Measurements from ENCODE around the gene CTSC.

The CTSC gene

DNA sequence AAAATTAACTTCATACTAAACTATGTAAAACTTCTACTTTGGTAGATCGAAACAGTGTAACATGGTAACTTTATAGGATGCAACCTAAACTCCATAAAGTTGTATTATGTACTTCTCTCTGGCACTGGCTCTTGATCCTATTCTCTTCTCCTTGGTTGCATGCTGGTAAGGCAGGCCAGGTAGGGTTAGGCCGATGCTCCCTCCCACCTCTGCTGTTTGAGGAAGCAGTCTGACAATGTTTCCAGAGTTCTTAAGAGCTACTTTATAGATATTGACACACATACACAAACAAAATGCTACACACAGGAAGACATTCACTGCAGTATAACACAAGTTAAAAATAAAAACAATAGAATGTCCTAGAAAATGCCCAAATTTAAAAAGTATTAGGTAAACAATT lies 22.5 kb downstream of the CTSC start:
- H3K9ac ChIP-seq = no peak overlapping the region
- no peaks in the 10 kb centered on the region for H4K20me1 ChIP-seq (ENCODE audit: insufficient read depth)
- H2AFZ ChIP-seq (ENCODE audit: low read depth) = no peak overlapping the region
- H3K79me2 ChIP-seq (ENCODE audit: insufficient read depth, low read depth) = no peaks in the 10 kb centered on the region
- H3K27ac ChIP-seq = no peak overlapping the region
- no peaks in the 10 kb centered on the region for H3K4me1 ChIP-seq (ENCODE audit: low read depth, poor library complexity, severe bottlenecking)
- TF ChIP-seq, protein P1, sequence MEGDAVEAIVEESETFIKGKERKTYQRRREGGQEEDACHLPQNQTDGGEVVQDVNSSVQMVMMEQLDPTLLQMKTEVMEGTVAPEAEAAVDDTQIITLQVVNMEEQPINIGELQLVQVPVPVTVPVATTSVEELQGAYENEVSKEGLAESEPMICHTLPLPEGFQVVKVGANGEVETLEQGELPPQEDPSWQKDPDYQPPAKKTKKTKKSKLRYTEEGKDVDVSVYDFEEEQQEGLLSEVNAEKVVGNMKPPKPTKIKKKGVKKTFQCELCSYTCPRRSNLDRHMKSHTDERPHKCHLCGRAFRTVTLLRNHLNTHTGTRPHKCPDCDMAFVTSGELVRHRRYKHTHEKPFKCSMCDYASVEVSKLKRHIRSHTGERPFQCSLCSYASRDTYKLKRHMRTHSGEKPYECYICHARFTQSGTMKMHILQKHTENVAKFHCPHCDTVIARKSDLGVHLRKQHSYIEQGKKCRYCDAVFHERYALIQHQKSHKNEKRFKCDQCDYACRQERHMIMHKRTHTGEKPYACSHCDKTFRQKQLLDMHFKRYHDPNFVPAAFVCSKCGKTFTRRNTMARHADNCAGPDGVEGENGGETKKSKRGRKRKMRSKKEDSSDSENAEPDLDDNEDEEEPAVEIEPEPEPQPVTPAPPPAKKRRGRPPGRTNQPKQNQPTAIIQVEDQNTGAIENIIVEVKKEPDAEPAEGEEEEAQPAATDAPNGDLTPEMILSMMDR (conservative IDR thresholded peaks at IDR 0.05; ENCODE audit: low read depth, low read length) = no peak
- H3K36me3 ChIP-seq (ENCODE audit: insufficient read depth) = no peaks in the 10 kb centered on the region
- H3K4me3 ChIP-seq (IDR thresholded peaks at IDR 0.05; ENCODE audit: insufficient read depth, low read depth, low read length) = no peak overlapping the region
- no peak overlapping the region for H3K4me2 ChIP-seq
- H3K27me3 ChIP-seq (ENCODE audit: insufficient read depth, low read depth) = no peaks in the 10 kb centered on the region

DNA sequence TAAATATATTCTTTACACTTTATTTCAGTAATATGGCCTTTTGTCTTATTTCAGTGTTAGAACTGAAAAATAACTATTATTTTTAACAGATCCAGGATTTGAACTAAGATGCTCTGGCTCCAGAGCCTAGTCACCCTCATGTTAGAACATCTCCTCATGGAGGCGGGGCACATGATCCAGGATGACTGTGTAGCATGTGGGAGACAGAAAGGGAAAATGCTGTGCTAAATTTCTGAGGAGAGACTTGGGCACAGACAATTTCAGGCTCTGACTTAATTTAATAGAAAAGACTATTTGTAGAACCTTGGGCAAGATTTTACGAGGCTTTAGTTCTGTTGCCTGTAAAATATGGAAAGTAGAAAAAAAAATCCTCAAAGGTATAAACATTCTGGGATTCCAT lies 24.1 kb downstream of the CTSC start:
- H3K4me2 ChIP-seq = no peak overlapping the region
- H2AFZ ChIP-seq (ENCODE audit: low read depth) = no peak overlapping the region
- no peak overlapping the region for H3K4me3 ChIP-seq (IDR thresholded peaks at IDR 0.05; ENCODE audit: insufficient read depth, low read depth, low read length)
- H3K27ac ChIP-seq = no peak overlapping the region
- H3K36me3 ChIP-seq (ENCODE audit: insufficient read depth) = no peaks in the 10 kb centered on the region
- no peaks in the 10 kb centered on the region for H4K20me1 ChIP-seq (ENCODE audit: insufficient read depth)
- no peak overlapping the region for H3K9ac ChIP-seq
- TF ChIP-seq, protein P1 (conservative IDR thresholded peaks at IDR 0.05; ENCODE audit: low read depth, low read length) = no peak
- no peaks in the 10 kb centered on the region for H3K27me3 ChIP-seq (ENCODE audit: insufficient read depth, low read depth)
- H3K79me2 ChIP-seq (ENCODE audit: insufficient read depth, low read depth) = no peaks in the 10 kb centered on the region
- no peaks in the 10 kb centered on the region for H3K4me1 ChIP-seq (ENCODE audit: low read depth, poor library complexity, severe bottlenecking)

- H3K4me3 ChIP-seq (IDR thresholded peaks at IDR 0.05; ENCODE audit: insufficient read depth, low read depth, low read length) = no peak overlapping the region
- TF ChIP-seq, protein P1 (conservative IDR thresholded peaks at IDR 0.05; ENCODE audit: low read depth, low read length) = no peak
- H3K36me3 ChIP-seq (ENCODE audit: insufficient read depth) = no peaks in the 10 kb centered on the region
- H3K4me1 ChIP-seq (ENCODE audit: low read depth, poor library complexity, severe bottlenecking) = no peaks in the 10 kb centered on the region
- H3K4me2 ChIP-seq = no peak overlapping the region
- no peaks in the 10 kb centered on the region for H4K20me1 ChIP-seq (ENCODE audit: insufficient read depth)
- H3K27ac ChIP-seq = no peak overlapping the region
- no peak overlapping the region for H2AFZ ChIP-seq (ENCODE audit: low read depth)
- no peaks in the 10 kb centered on the region for H3K79me2 ChIP-seq (ENCODE audit: insufficient read depth, low read depth)
- no peaks in the 10 kb centered on the region for H3K27me3 ChIP-seq (ENCODE audit: insufficient read depth, low read depth)
- no peak overlapping the region for H3K9ac ChIP-seq
Measured at GRCh38 chr11:88312628-88313027, 24.9 kb downstream of the CTSC start.

GRCh38 chr11:88310246-88310645 lies 27.3 kb downstream of the CTSC start:
- H3K79me2 ChIP-seq (ENCODE audit: insufficient read depth, low read depth) = no peaks in the 10 kb centered on the region
- no peaks in the 10 kb centered on the region for H4K20me1 ChIP-seq (ENCODE audit: insufficient read depth)
- no peak overlapping the region for H3K27ac ChIP-seq
- no peak overlapping the region for H2AFZ ChIP-seq (ENCODE audit: low read depth)
- no peak overlapping the region for H3K9ac ChIP-seq
- no peaks in the 10 kb centered on the region for H3K36me3 ChIP-seq (ENCODE audit: insufficient read depth)
- H3K4me3 ChIP-seq (IDR thresholded peaks at IDR 0.05; ENCODE audit: insufficient read depth, low read depth, low read length) = no peak overlapping the region
- TF ChIP-seq, protein P1 (conservative IDR thresholded peaks at IDR 0.05; ENCODE audit: low read depth, low read length) = no peak
- H3K4me1 ChIP-seq (ENCODE audit: low read depth, poor library complexity, severe bottlenecking) = no peaks in the 10 kb centered on the region
- no peak overlapping the region for H3K4me2 ChIP-seq
- H3K27me3 ChIP-seq (ENCODE audit: insufficient read depth, low read depth) = no peaks in the 10 kb centered on the region
